CD8-positive, alpha-beta memory T cell (primary cell): ENCODE measurements around the gene TSPAN11. TPM values are rescaled to one million over a fixed set of nuclear protein-coding genes. Genes with fewer than 3 reads are reported as not detected.

Experiments
- CTCF ChIA-PET: fragments of 350-600 bp; sonication (Branson Sonifier 250); formaldehyde crosslinking; loops from one replicate; lab custom pipeline; 2021; ENCODE audit warnings: antibody characterized with exemption; lab: Charles Lee
- POLR2A ChIA-PET: fragments of 350-600 bp; sonication (Branson Sonifier 250); formaldehyde crosslinking; loops from one replicate; lab custom pipeline; 2021; ENCODE audit warnings: antibody characterized with exemption; lab: Charles Lee
- DNase-seq, 5 donors: peaks; one replicate each; pipeline versions ENCODE4 v3.0.0 to v3.0.0-alpha.2; 2020 to 2022; ENCODE audit warnings: mixed read lengths in 1 of 5
- H3K27ac ChIP-seq: one replicate; pipeline ENCODE4 v1.7.0; 2013; ENCODE audit warnings: low read depth, mild to moderate bottlenecking, low read length, moderate library complexity
- H3K27me3 ChIP-seq: 2 replicates; pipeline ENCODE4 v1.7.0; 2013; ENCODE audit warnings: low read length, mild to moderate bottlenecking; ENCODE audit not compliant: insufficient read depth, poor library complexity, severe bottlenecking
- H3K36me3 ChIP-seq: 2 replicates; pipeline ENCODE4 v1.7.0; 2013; ENCODE audit warnings: mild to moderate bottlenecking, low read length, moderate library complexity; ENCODE audit not compliant: insufficient read depth
- H3K4me1 ChIP-seq: 2 replicates; pipeline ENCODE4 v1.7.0; 2013; ENCODE audit warnings: mild to moderate bottlenecking, low read length, moderate library complexity; ENCODE audit not compliant: insufficient read depth
- H3K4me3 ChIP-seq: 2 replicates; pipeline ENCODE4 v1.7.0; 2013; ENCODE audit warnings: mild to moderate bottlenecking, low read length
- H3K9me3 ChIP-seq: 2 replicates; pipeline ENCODE4 v1.7.0; 2013; ENCODE audit warnings: mild to moderate bottlenecking, low read length
- H3K27ac Mint-ChIP-seq, 8 donors: one replicate each; pipeline ENCODE4 v1.8.0; 2020 to 2021; ENCODE audit warnings: mixed read lengths in 8 of 8, mild to moderate bottlenecking in 6 of 8, inconsistent platforms in 3 of 8, moderate library complexity in 3 of 8
- H3K27me3 Mint-ChIP-seq, 2 donors: one replicate each; pipeline ENCODE4 v1.8.0; 2020 to 2021; ENCODE audit warnings: mixed read lengths in 2 of 2, mild to moderate bottlenecking in 1 of 2, moderate library complexity in 1 of 2
- H3K36me3 Mint-ChIP-seq, 3 donors: one replicate each; pipeline ENCODE4 v1.8.0; 2020 to 2021; ENCODE audit warnings: mixed read lengths in 3 of 3, inconsistent platforms in 1 of 3, mild to moderate bottlenecking in 1 of 3
- H3K4me1 Mint-ChIP-seq, 3 donors: one replicate each; pipeline ENCODE4 v1.8.0; 2020 to 2021; ENCODE audit warnings: mixed read lengths in 3 of 3, inconsistent platforms in 1 of 3, mild to moderate bottlenecking in 1 of 3
- H3K4me3 Mint-ChIP-seq, 7 donors: one replicate each; pipeline ENCODE4 v1.8.0; 2020 to 2021; ENCODE audit warnings: mixed read lengths in 7 of 7, mild to moderate bottlenecking in 6 of 7, moderate library complexity in 4 of 7, inconsistent platforms in 2 of 7
- H3K9me3 Mint-ChIP-seq, 5 donors: one replicate each; pipeline ENCODE4 v1.8.0; 2020 to 2022; ENCODE audit warnings: mixed read lengths in 5 of 5, mild to moderate bottlenecking in 3 of 5, moderate library complexity in 2 of 5, inconsistent platforms in 1 of 5
- polyA plus RNA-seq: library from polyadenylated mRNA; unstranded; fragments of 300-500 nt; fragmentation: Illumina TruSeq; gene quantifications from one replicate; pipeline ENCODE4 v1.2.3, GENCODE V29; 2021
- total RNA-seq, 2 experiments: library from RNA; stranded (reverse); gene quantifications; one replicate each; pipeline ENCODE4 v1.2.3, GENCODE V29; 2021

Gene TSPAN11
- total and polyA plus RNA-seq, 3 experiments from 2014 or later: not detected

DNA sequence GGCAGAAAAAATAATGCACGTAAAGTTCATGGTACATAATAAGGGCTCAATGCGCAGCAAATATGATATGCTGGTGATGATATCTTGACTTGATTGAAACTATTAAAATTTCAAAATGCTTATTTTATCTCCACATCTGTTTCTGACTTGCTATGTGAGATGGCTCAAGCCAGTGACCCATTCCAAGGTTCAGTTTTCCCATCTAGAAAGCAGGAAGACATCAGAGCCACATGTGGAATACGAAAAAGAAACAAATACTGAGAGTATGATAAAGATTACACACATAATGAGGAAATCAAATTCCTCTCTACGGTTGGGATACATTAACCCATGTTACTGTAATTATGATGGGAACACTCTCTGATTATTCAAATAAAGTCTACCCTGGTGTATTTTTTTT lies 24.0 kb upstream of the TSPAN11 start:
- CTCF ChIA-PET: no interaction called here
- Mint-ChIP-seq H3K4me1 (no peaks in the 10 kb centered on the region), H3K27ac (no peak overlapping the region), H3K36me3 (no peaks in the 10 kb centered on the region), H3K4me3 (no peak overlapping the region), H3K9me3 (no peaks in the 10 kb centered on the region), H3K27me3 (peaks cover 11 to 24% of the 10 kb centered on the region in 2 donors)
- no peak overlapping the region for H3K27ac ChIP-seq
- H3K4me3 ChIP-seq: no peak overlapping the region
- POLR2A ChIA-PET: no interaction called here
- no peaks in the 10 kb centered on the region for H3K36me3 ChIP-seq
- DNase-seq: no peak
- H3K27me3 ChIP-seq: no peaks in the 10 kb centered on the region
- no peaks in the 10 kb centered on the region for H3K9me3 ChIP-seq
- H3K4me1 ChIP-seq: no peaks in the 10 kb centered on the region

DNA sequence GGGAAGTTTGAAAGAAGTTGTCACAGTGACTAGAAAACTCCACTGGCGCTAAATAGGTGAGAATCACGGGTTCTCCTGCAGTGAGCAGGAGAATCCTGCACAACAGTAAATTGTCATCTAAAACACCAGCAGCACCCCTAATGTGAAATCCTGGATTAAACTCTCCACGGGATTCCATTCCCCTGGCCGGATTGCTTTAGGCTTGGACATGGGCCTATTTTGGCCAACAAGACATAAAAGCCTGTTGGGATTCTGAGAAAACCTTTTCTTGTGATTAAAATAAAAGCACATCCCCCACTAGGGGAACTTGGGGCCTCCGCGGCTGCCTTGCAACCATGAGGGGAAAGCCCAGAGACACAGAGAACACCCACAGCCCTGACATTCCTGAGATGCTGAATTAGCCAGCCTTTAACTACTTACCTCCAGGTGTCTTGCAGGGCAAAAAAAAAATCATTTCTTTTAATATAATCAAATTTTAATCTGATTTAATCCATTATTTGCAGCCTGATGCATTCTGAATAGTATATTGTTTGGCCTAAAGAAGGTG lies 21.0 kb upstream of the TSPAN11 start:
- H3K27me3 ChIP-seq: no peaks in the 10 kb centered on the region
- no peak overlapping the region for H3K27ac Mint-ChIP-seq
- no peaks in the 10 kb centered on the region for H3K9me3 ChIP-seq
- H3K9me3 Mint-ChIP-seq: no peaks in the 10 kb centered on the region
- POLR2A ChIA-PET: no interaction called here
- H3K27ac ChIP-seq: no peak overlapping the region
- H3K27me3 Mint-ChIP-seq: peaks cover 2 to 5% of the 10 kb centered on the region in 2 donors
- H3K4me3 Mint-ChIP-seq: no peak overlapping the region
- H3K36me3 ChIP-seq: no peaks in the 10 kb centered on the region
- no peaks in the 10 kb centered on the region for H3K4me1 Mint-ChIP-seq
- CTCF ChIA-PET: no interaction called here
- no peak for DNase-seq
- H3K36me3 Mint-ChIP-seq: no peaks in the 10 kb centered on the region
- H3K4me1 ChIP-seq: no peaks in the 10 kb centered on the region
- no peak overlapping the region for H3K4me3 ChIP-seq

DNA sequence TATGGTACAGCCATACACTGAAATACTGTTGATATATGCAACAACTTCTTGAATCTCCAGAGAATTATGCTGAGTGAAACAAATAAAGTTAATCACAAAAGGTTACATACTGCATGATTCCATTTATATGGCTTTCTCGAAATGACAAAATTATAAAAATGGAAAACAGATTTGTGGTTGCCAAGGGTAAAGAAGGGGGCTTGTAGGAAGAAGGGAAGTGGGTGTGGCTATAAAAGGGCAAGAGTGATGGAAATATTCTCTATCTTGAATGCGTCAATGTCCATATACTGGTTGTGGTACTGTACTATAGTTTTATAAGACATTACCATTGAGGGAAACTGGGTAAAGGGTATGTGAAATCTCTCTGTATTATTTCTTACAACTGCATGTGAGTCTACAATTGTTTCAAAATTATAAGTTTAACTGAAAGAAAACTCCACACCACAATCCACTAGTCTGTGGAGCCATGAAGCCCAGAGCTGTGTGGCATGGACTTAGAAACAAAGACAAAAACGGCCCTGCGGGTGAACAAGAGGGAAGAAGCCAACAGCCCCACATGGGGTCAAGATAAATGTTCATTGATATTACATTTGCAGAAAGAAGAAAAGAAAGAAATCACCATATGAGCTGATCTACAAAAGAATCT lies 18.3 kb upstream of the TSPAN11 start:
- Mint-ChIP-seq H3K27ac (no peak overlapping the region), H3K9me3 (no peaks in the 10 kb centered on the region), H3K4me1 (no peaks in the 10 kb centered on the region), H3K36me3 (no peaks in the 10 kb centered on the region), H3K4me3 (no peak overlapping the region), H3K27me3 (peaks cover under 1 to 3% of the 10 kb centered on the region in 2 donors)
- CTCF ChIA-PET: no interaction called here
- no peak overlapping the region for H3K4me3 ChIP-seq
- POLR2A ChIA-PET: no interaction called here
- no peak for DNase-seq
- no peak overlapping the region for H3K27ac ChIP-seq
- H3K9me3 ChIP-seq: no peaks in the 10 kb centered on the region
- H3K27me3 ChIP-seq: no peaks in the 10 kb centered on the region
- no peaks in the 10 kb centered on the region for H3K36me3 ChIP-seq
- no peaks in the 10 kb centered on the region for H3K4me1 ChIP-seq

DNA sequence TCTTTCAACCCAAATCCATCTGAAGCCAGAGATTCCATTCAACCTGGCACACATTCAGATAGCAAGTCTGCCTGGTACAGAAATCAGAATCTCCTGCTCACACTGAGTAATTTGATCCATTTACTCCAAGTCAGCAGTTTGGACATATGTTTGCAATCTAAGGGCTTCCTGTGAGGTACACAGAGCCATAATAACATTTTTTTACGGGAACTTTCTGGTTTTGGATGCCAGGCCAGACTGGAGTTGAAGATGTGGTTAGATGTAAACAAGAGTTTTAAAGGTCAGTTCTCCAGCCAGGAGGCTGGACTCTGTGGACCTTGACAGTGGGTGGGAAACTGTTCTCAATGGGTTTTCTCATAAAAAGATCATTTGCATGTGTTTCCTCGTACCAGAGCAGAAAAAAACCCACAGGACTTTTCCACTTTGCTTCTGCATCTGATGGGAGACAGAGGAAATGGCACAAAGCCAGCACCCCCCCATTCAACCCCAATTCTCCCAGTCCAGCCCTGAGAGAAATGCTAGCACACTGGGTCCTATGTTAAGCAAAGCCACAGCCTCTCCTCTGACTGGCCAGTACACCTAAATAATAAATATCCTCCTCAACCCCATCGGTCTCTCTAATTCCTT lies 17.7 kb upstream of the TSPAN11 start:
- Mint-ChIP-seq H3K36me3 (no peaks in the 10 kb centered on the region), H3K4me3 (no peak overlapping the region), H3K27ac (no peak overlapping the region), H3K27me3 (peaks cover 3 to 7% of the 10 kb centered on the region in 2 donors), H3K9me3 (no peaks in the 10 kb centered on the region), H3K4me1 (no peaks in the 10 kb centered on the region)
- Histone ChIP-seq H3K27ac (no peak overlapping the region), H3K9me3 (no peaks in the 10 kb centered on the region), H3K36me3 (no peaks in the 10 kb centered on the region), H3K4me1 (no peaks in the 10 kb centered on the region), H3K4me3 (no peak overlapping the region), H3K27me3 (no peaks in the 10 kb centered on the region)
- ChIA-PET CTCF (no interaction called here), POLR2A (no interaction called here)
- DNase-seq: no peak

DNA sequence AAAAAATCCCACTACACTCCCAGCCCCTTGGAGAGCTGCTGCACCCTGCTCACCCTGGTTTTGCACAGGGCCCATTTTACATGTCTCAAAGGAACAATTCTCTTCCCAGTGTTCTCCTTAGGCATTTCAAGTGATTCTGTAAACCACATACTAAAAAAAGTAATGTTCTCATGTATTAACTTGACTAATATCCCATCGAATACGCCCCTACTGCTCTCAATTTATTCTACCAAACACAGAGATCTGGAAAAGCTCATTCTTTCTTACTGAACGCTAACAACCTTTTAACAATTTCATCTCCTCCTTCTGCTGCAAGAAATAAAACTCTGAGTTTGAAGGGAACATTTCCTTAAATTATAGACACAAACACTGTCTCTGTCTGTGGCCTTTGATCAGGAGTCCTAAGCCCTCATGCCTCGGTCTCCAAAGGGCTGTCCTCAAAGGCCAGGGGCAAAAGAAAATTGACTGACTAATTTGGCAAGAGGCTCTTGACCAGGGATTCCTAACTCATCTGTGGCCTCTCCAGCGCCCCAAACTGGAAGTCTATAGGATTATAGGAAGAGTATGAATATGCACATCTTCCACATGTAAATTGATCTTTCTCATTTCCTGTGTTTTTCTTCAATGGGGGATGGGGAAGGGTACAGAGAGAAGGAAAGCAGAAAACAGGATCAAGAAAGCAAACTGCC lies 17.1 kb upstream of the TSPAN11 start:
- no peak overlapping the region for H3K27ac Mint-ChIP-seq
- Histone ChIP-seq H3K4me3 (no peak overlapping the region), H3K27me3 (no peaks in the 10 kb centered on the region), H3K36me3 (no peaks in the 10 kb centered on the region), H3K4me1 (no peaks in the 10 kb centered on the region), H3K9me3 (no peaks in the 10 kb centered on the region), H3K27ac (no peak overlapping the region)
- DNase-seq: no peak
- H3K4me3 Mint-ChIP-seq: no peak overlapping the region
- ChIA-PET POLR2A (no interaction called here), CTCF (no interaction called here)
- H3K27me3 Mint-ChIP-seq: peaks cover 3 to 10% of the 10 kb centered on the region in 2 donors
- no peaks in the 10 kb centered on the region for H3K4me1 Mint-ChIP-seq
- H3K9me3 Mint-ChIP-seq: no peaks in the 10 kb centered on the region
- no peaks in the 10 kb centered on the region for H3K36me3 Mint-ChIP-seq

DNA sequence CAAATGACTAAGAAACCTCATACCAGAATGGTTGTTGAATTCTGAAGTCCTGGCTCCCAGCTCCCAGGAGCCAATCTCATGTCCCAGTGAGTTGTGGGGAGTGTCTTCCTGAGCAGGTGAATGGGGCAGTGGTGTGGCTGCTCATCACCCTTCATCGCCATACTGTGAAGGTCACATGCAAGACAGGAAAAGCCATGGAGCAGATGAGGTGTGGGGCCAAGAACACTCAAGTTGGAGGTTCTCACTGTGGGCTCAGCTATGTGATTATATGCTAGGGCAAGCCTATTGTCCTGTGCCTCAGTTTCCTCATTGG lies 16.6 kb upstream of the TSPAN11 start:
- no peak overlapping the region for H3K27ac Mint-ChIP-seq
- H3K4me1 Mint-ChIP-seq: no peaks in the 10 kb centered on the region

DNA sequence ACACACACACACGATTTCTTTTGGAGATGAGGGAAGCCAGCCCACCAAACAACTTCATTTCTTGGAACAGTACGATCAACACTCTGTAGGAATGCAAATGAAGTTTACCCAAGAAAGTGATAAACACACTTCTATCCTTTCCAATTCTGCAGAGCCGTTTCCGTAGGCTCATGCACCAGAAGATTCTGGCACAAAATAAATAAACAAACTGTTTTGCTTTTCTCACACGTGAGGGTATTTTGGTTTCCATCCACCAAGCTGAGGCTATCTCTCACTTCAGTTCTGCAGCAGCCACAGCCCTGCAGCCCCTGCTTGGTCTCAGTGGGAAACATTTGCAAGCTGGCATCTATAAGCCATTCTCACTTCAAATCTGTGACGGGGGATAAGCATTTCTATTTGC lies 15.3 kb upstream of the TSPAN11 start:
- no peak for DNase-seq
- H3K36me3 Mint-ChIP-seq: no peaks in the 10 kb centered on the region
- Histone ChIP-seq H3K4me1 (no peaks in the 10 kb centered on the region), H3K9me3 (no peaks in the 10 kb centered on the region), H3K27ac (no peak overlapping the region), H3K4me3 (no peak overlapping the region), H3K36me3 (no peaks in the 10 kb centered on the region), H3K27me3 (no peaks in the 10 kb centered on the region)
- no peaks in the 10 kb centered on the region for H3K9me3 Mint-ChIP-seq
- H3K27me3 Mint-ChIP-seq: peaks cover 3 to 16% of the 10 kb centered on the region in 2 donors
- POLR2A ChIA-PET: no interaction called here
- H3K4me1 Mint-ChIP-seq: no peaks in the 10 kb centered on the region
- CTCF ChIA-PET: no interaction called here
- no peak overlapping the region for H3K27ac Mint-ChIP-seq
- H3K4me3 Mint-ChIP-seq: no peak overlapping the region

More for the DNA sequence above, 16.6 kb upstream of the TSPAN11 start:
- H3K27ac ChIP-seq: no peak overlapping the region
- POLR2A ChIA-PET: no interaction called here
- H3K9me3 ChIP-seq: no peaks in the 10 kb centered on the region
- no peak overlapping the region for H3K4me3 ChIP-seq
- H3K27me3 ChIP-seq: no peaks in the 10 kb centered on the region
- Mint-ChIP-seq H3K36me3 (no peaks in the 10 kb centered on the region), H3K9me3 (no peaks in the 10 kb centered on the region), H3K27me3 (peaks cover 3 to 10% of the 10 kb centered on the region in 2 donors), H3K4me3 (no peak overlapping the region)
- DNase-seq: no peak
- no peaks in the 10 kb centered on the region for H3K36me3 ChIP-seq
- no peaks in the 10 kb centered on the region for H3K4me1 ChIP-seq
- CTCF ChIA-PET: no interaction called here

DNA sequence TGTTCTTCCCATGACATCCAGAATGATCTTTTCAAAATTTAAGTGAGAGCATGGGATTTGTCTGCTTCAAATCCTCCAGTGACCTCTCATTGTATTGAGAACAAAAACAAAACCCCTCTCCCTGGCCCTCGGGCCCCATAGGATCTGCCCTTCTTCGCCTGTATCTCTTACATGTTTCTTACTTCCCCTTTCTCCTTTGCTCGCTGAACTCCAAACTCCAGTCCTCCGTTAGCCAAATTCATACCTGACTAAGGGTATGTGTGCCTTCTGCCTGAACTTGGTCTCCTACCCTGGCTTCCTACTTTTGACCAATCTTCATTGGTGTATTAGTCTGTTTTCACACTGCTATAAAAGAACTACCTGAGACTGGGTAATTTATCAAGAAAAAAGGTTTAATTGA lies 13.2 kb upstream of the TSPAN11 start:
- Mint-ChIP-seq H3K27ac (no peak overlapping the region), H3K9me3 (no peaks in the 10 kb centered on the region), H3K36me3 (no peaks in the 10 kb centered on the region), H3K4me1 (no peaks in the 10 kb centered on the region), H3K4me3 (no peak overlapping the region), H3K27me3 (peaks cover 3 to 20% of the 10 kb centered on the region in 2 donors)
- DNase-seq: no peak
- Histone ChIP-seq H3K4me3 (no peak overlapping the region), H3K9me3 (no peaks in the 10 kb centered on the region), H3K27ac (no peak overlapping the region), H3K36me3 (no peaks in the 10 kb centered on the region), H3K4me1 (no peaks in the 10 kb centered on the region), H3K27me3 (no peaks in the 10 kb centered on the region)
- ChIA-PET POLR2A (no interaction called here), CTCF (no interaction called here)
